ENCODE data around the gene RASAL2. TPM values are rescaled to one million over a fixed set of nuclear protein-coding genes. Genes with fewer than 3 reads are reported as not detected.

The RASAL2 gene
- total RNA-seq, 1 experiment from 2014 or later = 22.2 TPM

GRCh38 chr1:178529364-178530036 lies 435.6 kb downstream of the RASAL2 start:
- Histone ChIP-seq H3K23me2 (ENCODE audit: insufficient read length, low read depth, low read length, poor library complexity, severe bottlenecking) (peaks cover 2% of the 10 kb centered on the region), H4K20me1 (ENCODE audit: control insufficient read depth, insufficient read depth, insufficient read length) (no peaks in the 10 kb centered on the region), H4K5ac (ENCODE audit: insufficient read length, low read depth, low read length) (no peak overlapping the region), H3K4ac (ENCODE audit: low read depth, low read length) (no peak overlapping the region), H3K23ac (ENCODE audit: insufficient read length, low read depth, low read length) (no peak overlapping the region), H3K4me1 (ENCODE audit: insufficient read depth, low read length) (no peaks in the 10 kb centered on the region), H3K27ac (ENCODE audit: insufficient read length, low read depth, low read length) (no peak overlapping the region), H3K9me3 (ENCODE audit: control insufficient read depth, low read depth, low read length) (no peaks in the 10 kb centered on the region), H2BK5ac (ENCODE audit: insufficient read length, low read length) (no peak overlapping the region), H2BK20ac (ENCODE audit: low read depth, low read length, poor library complexity, severe bottlenecking) (no peak overlapping the region), H3K79me2 (ENCODE audit: insufficient read depth, low read length) (no peaks in the 10 kb centered on the region), H3T11ph (ENCODE audit: low read length) (no peak overlapping the region), H3K79me1 (ENCODE audit: insufficient read depth, low read depth, low read length, poor library complexity, severe bottlenecking) (no peaks in the 10 kb centered on the region), H2BK120ac (ENCODE audit: low read depth, low read length, poor library complexity, severe bottlenecking) (no peak overlapping the region), H4K91ac (ENCODE audit: insufficient read length, low read depth, low read length) (no peak overlapping the region), H2AK5ac (ENCODE audit: insufficient read length, low read length) (no peak overlapping the region), H3K14ac (ENCODE audit: insufficient read depth, low read length) (no peak overlapping the region), H3K9ac (ENCODE audit: extremely low read depth, insufficient read length, low read length) (no peak overlapping the region), H3K56ac (ENCODE audit: insufficient read length, low read depth, low read length) (no peak overlapping the region), H4K8ac (replicated peaks; ENCODE audit: insufficient read length, low read depth, low read length) (no peak overlapping the region), H3K18ac (ENCODE audit: insufficient read length, low read depth, low read length) (no peak overlapping the region), H3K27me3 (ENCODE audit: insufficient read depth, low read length) (no peaks in the 10 kb centered on the region), H3K4me2 (ENCODE audit: insufficient read depth, insufficient read length, low read length) (no peak overlapping the region), H2BK12ac (ENCODE audit: insufficient read length, low read depth, low read length) (no peak overlapping the region), H2BK15ac (ENCODE audit: low read depth, low read length) (no peak overlapping the region), H2AFZ (ENCODE audit: low read length) (no peak overlapping the region)
- DNase-seq = peak; percentile 56
- H3K4me3 Mint-ChIP-seq = no peak overlapping the region
- no peak overlapping the region; a peak in 1 of 7 replicates for H3K27ac Mint-ChIP-seq
- WGBS (ENCODE audit: extremely low coverage, insufficient read length, low lambda C conversion rate) = no CpG with 5 or more reads among the region's 8 CpGs
- H3K9me3 Mint-ChIP-seq = no peaks in the 10 kb centered on the region
- no peaks in the 10 kb centered on the region; the same call in none of the 2 replicates for H3K27me3 Mint-ChIP-seq (ENCODE audit: low read depth)
- H3K36me3 Mint-ChIP-seq (ENCODE audit: insufficient read depth in 1 of 3, low read depth in 3 of 3) = no peaks in the 10 kb centered on the region
- peak; percentile 35; the same call in 1 of the 3 replicates for TF ChIP-seq CTCF (conservative IDR thresholded peaks at IDR 0.05)
- H3K4me1 Mint-ChIP-seq = peaks cover 0 to 5% of the 10 kb centered on the region in 2 experiments; a peak in 2 of 4 replicates
